IMR-90 (cell line): ENCODE results near the gene CPNE6. TPM values are rescaled to one million over a fixed set of nuclear protein-coding genes. Genes with fewer than 3 reads are reported as not detected.

Experiments
- ATAC-seq: fragments of 200-7000 bp; cut with Tn5 transposase; 2 replicates; pipeline ENCODE4 v1.9.1; 2020; ENCODE audit warnings: low read depth, mild to moderate bottlenecking, moderate library complexity
- BruUV-seq: library from RNA; stranded (reverse); fragments of 400-500 nt; replicated peaks from 2 replicates; lab custom pipeline; 2021; lab: Mats Ljungman, UMichigan
- CTCF ChIA-PET: fragments of 300-600 bp; formaldehyde crosslinking; extraction: SDS; loops from one replicate; lab custom pipeline; 2021; ENCODE audit warnings: antibody characterized with exemption; lab: Yijun Ruan, JAX
- POLR2A ChIA-PET: fragments of 300-600 bp; sonication (Branson Sonifier 250); formaldehyde crosslinking; loops from one replicate; lab custom pipeline; 2022; ENCODE audit warnings: antibody characterized with exemption; ENCODE audit not compliant: unreplicated experiment; lab: Charles Lee
- DNase-seq: peaks from one replicate; pipeline ENCODE4 v3.0.0; 2013
- H2AFZ ChIP-seq: replicated peaks from 2 replicates; pipeline ENCODE3; 2013; ENCODE audit warnings: low read length, mild to moderate bottlenecking; ENCODE audit not compliant: poor library complexity
- H2AK5ac ChIP-seq: 2 replicates; pipeline ENCODE4 v1.6.1; 2013; ENCODE audit warnings: low read depth, low read length, inconsistent platforms
- H2AK9ac ChIP-seq: replicated peaks from 2 replicates; pipeline ENCODE3; 2013; ENCODE audit warnings: mild to moderate bottlenecking, low read depth, low read length, moderate library complexity; ENCODE audit not compliant: poor library complexity
- H2BK120ac ChIP-seq: 2 replicates; pipeline ENCODE4 v1.6.1; 2013; ENCODE audit warnings: low read depth, low read length, inconsistent platforms
- H2BK15ac ChIP-seq: 3 replicates; pipeline ENCODE4 v1.6.1; 2013; ENCODE audit warnings: low read depth, low read length, inconsistent platforms
- H2BK20ac ChIP-seq: 2 replicates; pipeline ENCODE4 v1.6.1; 2013; ENCODE audit warnings: low read depth, mild to moderate bottlenecking, inconsistent platforms, low read length, moderate library complexity
- H2BK5ac ChIP-seq: 2 replicates; pipeline ENCODE4 v1.6.1; 2013; ENCODE audit warnings: mild to moderate bottlenecking, low read depth, low read length, inconsistent platforms; ENCODE audit not compliant: poor library complexity, severe bottlenecking
- H3K14ac ChIP-seq: replicated peaks from 2 replicates; pipeline ENCODE4 v1.6.1; 2013; ENCODE audit warnings: low read depth, low read length, inconsistent platforms
- H3K18ac ChIP-seq: 2 replicates; pipeline ENCODE4 v1.6.1; 2013; ENCODE audit warnings: low read depth, low read length, control low read depth
- H3K23ac ChIP-seq: 2 replicates; pipeline ENCODE4 v1.6.1; 2013; ENCODE audit warnings: low read depth, low read length, inconsistent platforms
- H3K27ac ChIP-seq: 2 replicates; pipeline ENCODE4 v1.5.1; 2013; ENCODE audit warnings: mild to moderate bottlenecking, control low read depth, low read length; ENCODE audit not compliant: insufficient read depth
- H3K27me3 ChIP-seq: 2 replicates; pipeline ENCODE4 v1.6.1; 2013; ENCODE audit warnings: low read length; ENCODE audit not compliant: control insufficient read depth, insufficient read depth
- H3K36me3 ChIP-seq: 2 replicates; pipeline ENCODE4 v1.6.1; 2013; ENCODE audit warnings: low read length, mixed read lengths; ENCODE audit not compliant: control insufficient read depth, insufficient read depth
- H3K4ac ChIP-seq: 2 replicates; pipeline ENCODE4 v1.6.1; 2013; ENCODE audit warnings: low read depth, low read length, inconsistent platforms
- H3K4me1 ChIP-seq: 2 replicates; pipeline ENCODE4 v1.6.1; 2013; ENCODE audit warnings: low read length, mixed read lengths; ENCODE audit not compliant: control insufficient read depth, insufficient read depth
- H3K4me2 ChIP-seq: 2 replicates; pipeline ENCODE4 v1.6.1; 2013; ENCODE audit warnings: low read depth, mild to moderate bottlenecking, control low read depth, low read length, moderate library complexity
- H3K4me3 ChIP-seq: 2 replicates; pipeline ENCODE4 v1.5.1; 2013; ENCODE audit warnings: low read depth, mild to moderate bottlenecking, control low read depth, low read length, moderate library complexity; ENCODE audit not compliant: insufficient read depth
- H3K56ac ChIP-seq: 2 replicates; pipeline ENCODE4 v1.6.1; 2013; ENCODE audit warnings: low read length, inconsistent platforms; ENCODE audit not compliant: insufficient read depth; ENCODE audit errors: extremely low read depth
- H3K79me1 ChIP-seq, 2 experiments: 2 replicates each; pipeline ENCODE4 v1.6.1; 2013; ENCODE audit warnings: low read length in 2 of 2, inconsistent platforms in 1 of 2, low read depth in 1 of 2
- H3K9ac ChIP-seq: 2 replicates; pipeline ENCODE4 v1.6.1; 2013; ENCODE audit warnings: low read depth, low read length, control low read depth
- H3K9me1 ChIP-seq: 2 replicates; pipeline ENCODE4 v1.6.1; 2013; ENCODE audit warnings: low read length, inconsistent platforms; ENCODE audit not compliant: insufficient read depth
- H3K9me3 ChIP-seq: 2 replicates; pipeline ENCODE4 v1.6.1; 2013; ENCODE audit warnings: low read length; ENCODE audit not compliant: control insufficient read depth, insufficient read depth
- H4K20me1 ChIP-seq: 2 replicates; pipeline ENCODE4 v1.6.1; 2013; ENCODE audit warnings: low read length, inconsistent platforms; ENCODE audit not compliant: insufficient read depth
- H4K5ac ChIP-seq: 2 replicates; pipeline ENCODE4 v1.6.1; 2013; ENCODE audit warnings: mild to moderate bottlenecking, low read depth, low read length, control low read depth
- H4K8ac ChIP-seq, 2 experiments: 2 replicates each; pipeline ENCODE4 v1.6.1; 2013; ENCODE audit warnings: low read depth in 2 of 2, low read length in 2 of 2, control low read depth in 1 of 2, inconsistent platforms in 1 of 2
- H4K91ac ChIP-seq: 2 replicates; pipeline ENCODE4 v1.6.1; 2013; ENCODE audit warnings: low read depth, low read length, inconsistent platforms; ENCODE audit not compliant: insufficient read depth
- BHLHE40 ChIP-seq: fragments of 150-350 bp; IDR thresholded peaks from 2 replicates; pipeline ENCODE4 v1.6.1; 2016; ENCODE audit warnings: mild to moderate bottlenecking, low read depth, low read length
- CEBPB ChIP-seq: IDR thresholded peaks from 2 replicates; pipeline ENCODE4 v1.6.1; 2012; ENCODE audit warnings: low read depth, low read length, improper control_type of control experiment
- CHD1 ChIP-seq: IDR thresholded peaks from 2 replicates; pipeline ENCODE4 v1.6.1; 2012; ENCODE audit warnings: low read depth, low read length, improper control_type of control experiment
- FOS ChIP-seq: fragments of 150-350 bp; IDR thresholded peaks from 2 replicates; pipeline ENCODE4 v1.6.1; 2016; ENCODE audit warnings: low read depth, low read length
- MAFK ChIP-seq: IDR thresholded peaks from 2 replicates; pipeline ENCODE4 v1.6.1; 2012; ENCODE audit warnings: low read depth, low read length, improper control_type of control experiment
- MAZ ChIP-seq: IDR thresholded peaks from 2 replicates; pipeline ENCODE4 v1.6.1; 2012; ENCODE audit warnings: low read depth, mild to moderate bottlenecking, low read length, improper control_type of control experiment, moderate library complexity, borderline replicate concordance
- MXI1 ChIP-seq: IDR thresholded peaks from 2 replicates; pipeline ENCODE4 v1.6.1; 2012; ENCODE audit warnings: low read depth, mild to moderate bottlenecking, low read length, moderate library complexity, borderline replicate concordance
- NFE2L2 ChIP-seq: fragments of 150-350 bp; IDR thresholded peaks from 2 replicates; pipeline ENCODE4 v1.6.1; 2016; ENCODE audit warnings: low read depth, mild to moderate bottlenecking, low read length
- POLR2A ChIP-seq: IDR thresholded peaks from 2 replicates; pipeline ENCODE4 v1.6.1; 2012; ENCODE audit warnings: mild to moderate bottlenecking, low read depth, low read length
- RAD21 ChIP-seq: IDR thresholded peaks from 2 replicates; pipeline ENCODE4 v1.6.1; 2012; ENCODE audit warnings: low read length, improper control_type of control experiment
- RCOR1 ChIP-seq: IDR thresholded peaks from 2 replicates; pipeline ENCODE4 v1.6.1; 2012; ENCODE audit warnings: mild to moderate bottlenecking, low read length, improper control_type of control experiment; ENCODE audit not compliant: insufficient replicate concordance
- SMC3 ChIP-seq: fragments of 150-350 bp; IDR thresholded peaks from 2 replicates; pipeline ENCODE4 v1.6.1; 2016; ENCODE audit warnings: low read depth, mild to moderate bottlenecking, antibody characterized with exemption, low read length, moderate library complexity
- USF2 ChIP-seq: fragments of 150-350 bp; IDR thresholded peaks from 2 replicates; pipeline ENCODE4 v1.6.1; 2017; ENCODE audit warnings: mild to moderate bottlenecking, antibody characterized with exemption, low read length, low read depth
- WGBS, 2 experiments: methylation state at CpG; one replicate each; pipeline versions ENCODE4 v1.1.5 to v1.1.7; 2013; ENCODE audit warnings: missing lambda C conversion rate in 2 of 2; ENCODE audit not compliant: insufficient read length in 1 of 2; ENCODE audit errors: extremely low coverage in 2 of 2; 5-methylcytosine and 5-hydroxymethylcytosine counted together
- dilution Hi-C: fragments of 300-500 bp; cut with HindIII; formaldehyde crosslinking; loops from one replicate; pipeline ENCODE4 v1.14.3; 2018; ENCODE audit warnings: low sequenced_read_pairs; ENCODE audit not compliant: unreplicated experiment
- in situ Hi-C: fragments of 300-500 bp; cut with MboI; formaldehyde crosslinking; loops from 3 replicates; pipeline ENCODE4 v1.14.3; 2019; ENCODE audit warnings: low sequenced_read_pairs, inconsistent platforms, mixed read lengths
- intact Hi-C: fragments of 100-400 bp; cut with micrococcal nuclease; formaldehyde crosslinking; loops from 2 replicates; pipeline ENCODE4 v1.10.0; 2022
- polyA plus RNA-seq, 3 experiments: library from polyadenylated mRNA; depleted of rRNA; stranded (reverse); fragments of >200 nt; gene quantifications; 2 replicates each; pipeline ENCODE4 v1.2.3, GENCODE V29; 2012; ENCODE audit warnings: low replicate concordance in 1 of 3
- total RNA-seq: library from RNA; depleted of rRNA; stranded (reverse); fragments of >200 nt; gene quantifications from 2 replicates; pipeline ENCODE4 v1.2.3, GENCODE V29; 2012
- TF ChIP-seq, protein P1 (sequence below): fragments of 150-350 bp; IDR thresholded peaks from 2 replicates; pipeline ENCODE4 v1.6.1; 2016; ENCODE audit warnings: low read depth, mild to moderate bottlenecking, low read length, moderate library complexity, borderline replicate concordance
- TF ChIP-seq, protein P2 (sequence below): conservative IDR thresholded peaks from 2 replicates; pipeline ENCODE4 v1.5.1; 2012; ENCODE audit warnings: mild to moderate bottlenecking, low read depth, low read length, improper control_type of control experiment

The CPNE6 gene
- total and polyA plus RNA-seq, 2 of the 4 experiments (the other 2 are of a cell fraction): not detected

- in situ Hi-C loops: no loop called here
- H2BK120ac ChIP-seq: no peak overlapping the region
- dilution Hi-C loops: no loop called here
- TF ChIP-seq MAFK (no peak), RCOR1 (no peak), SMC3 (no peak), BHLHE40 (no peak), MXI1 (no peak), MAZ (no peak), USF2 (no peak), CHD1 (no peak), POLR2A (no peak), NFE2L2 (no peak), RAD21 (no peak), FOS (no peak), CEBPB (no peak)
- TF ChIP-seq, protein P1, sequence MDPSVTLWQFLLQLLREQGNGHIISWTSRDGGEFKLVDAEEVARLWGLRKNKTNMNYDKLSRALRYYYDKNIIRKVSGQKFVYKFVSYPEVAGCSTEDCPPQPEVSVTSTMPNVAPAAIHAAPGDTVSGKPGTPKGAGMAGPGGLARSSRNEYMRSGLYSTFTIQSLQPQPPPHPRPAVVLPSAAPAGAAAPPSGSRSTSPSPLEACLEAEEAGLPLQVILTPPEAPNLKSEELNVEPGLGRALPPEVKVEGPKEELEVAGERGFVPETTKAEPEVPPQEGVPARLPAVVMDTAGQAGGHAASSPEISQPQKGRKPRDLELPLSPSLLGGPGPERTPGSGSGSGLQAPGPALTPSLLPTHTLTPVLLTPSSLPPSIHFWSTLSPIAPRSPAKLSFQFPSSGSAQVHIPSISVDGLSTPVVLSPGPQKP: no peak
- TF ChIP-seq, protein P2, sequence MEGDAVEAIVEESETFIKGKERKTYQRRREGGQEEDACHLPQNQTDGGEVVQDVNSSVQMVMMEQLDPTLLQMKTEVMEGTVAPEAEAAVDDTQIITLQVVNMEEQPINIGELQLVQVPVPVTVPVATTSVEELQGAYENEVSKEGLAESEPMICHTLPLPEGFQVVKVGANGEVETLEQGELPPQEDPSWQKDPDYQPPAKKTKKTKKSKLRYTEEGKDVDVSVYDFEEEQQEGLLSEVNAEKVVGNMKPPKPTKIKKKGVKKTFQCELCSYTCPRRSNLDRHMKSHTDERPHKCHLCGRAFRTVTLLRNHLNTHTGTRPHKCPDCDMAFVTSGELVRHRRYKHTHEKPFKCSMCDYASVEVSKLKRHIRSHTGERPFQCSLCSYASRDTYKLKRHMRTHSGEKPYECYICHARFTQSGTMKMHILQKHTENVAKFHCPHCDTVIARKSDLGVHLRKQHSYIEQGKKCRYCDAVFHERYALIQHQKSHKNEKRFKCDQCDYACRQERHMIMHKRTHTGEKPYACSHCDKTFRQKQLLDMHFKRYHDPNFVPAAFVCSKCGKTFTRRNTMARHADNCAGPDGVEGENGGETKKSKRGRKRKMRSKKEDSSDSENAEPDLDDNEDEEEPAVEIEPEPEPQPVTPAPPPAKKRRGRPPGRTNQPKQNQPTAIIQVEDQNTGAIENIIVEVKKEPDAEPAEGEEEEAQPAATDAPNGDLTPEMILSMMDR: no peak
- BruUV-seq: no TSS peak
- no peak overlapping the region for H4K91ac ChIP-seq
- no peaks in the 10 kb centered on the region for H3K36me3 ChIP-seq
- H2AFZ ChIP-seq: no peak overlapping the region
- no peak overlapping the region for H3K14ac ChIP-seq
- no peak overlapping the region for H3K23ac ChIP-seq
- peaks cover 47% of the 10 kb centered on the region for H3K27me3 ChIP-seq
- H4K8ac ChIP-seq: no peak overlapping the region
- no peak for DNase-seq
- no peaks in the 10 kb centered on the region for H4K20me1 ChIP-seq
- H3K4me3 ChIP-seq: no peak overlapping the region
- no peak overlapping the region for H3K9ac ChIP-seq
- H2BK5ac ChIP-seq: no peak overlapping the region
- intact Hi-C loops: no loop called here
- POLR2A ChIA-PET: no interaction called here
- H3K27ac ChIP-seq: no peak overlapping the region
- H3K4me2 ChIP-seq: no peak overlapping the region
- H3K9me1 ChIP-seq: no peaks in the 10 kb centered on the region
- ATAC-seq: no peak
- WGBS, 2 experiments: no CpG with 5 or more reads among the region's 3 CpGs
- H4K5ac ChIP-seq: no peak overlapping the region
- CTCF ChIA-PET: interaction anchor here (1.7 kb wide), 1 partner anchor 28 kb away, joined by 6 read pairs; no protein-coding TSS in a partner anchor
- H3K56ac ChIP-seq: no peak overlapping the region
- no peak overlapping the region for H2AK9ac ChIP-seq
- H3K9me3 ChIP-seq: no peaks in the 10 kb centered on the region
- H2AK5ac ChIP-seq: no peak overlapping the region
- H2BK20ac ChIP-seq: no peak overlapping the region
- H3K4ac ChIP-seq: no peak overlapping the region
- no peaks in the 10 kb centered on the region for H3K79me1 ChIP-seq
- H3K18ac ChIP-seq: no peak overlapping the region
- H2BK15ac ChIP-seq: no peak overlapping the region
- H3K4me1 ChIP-seq: no peaks in the 10 kb centered on the region
Observed at GRCh38 chr14:24086193-24086955, 15.0 kb downstream of the CPNE6 start.
